Prostate gland (tissue), 2 donors: ENCODE measurements around the gene DMD.

ENCODE experiments used
- CTCF ChIP-seq, 4 experiments: fragments of 200-600 bp in 2 of 4; fragments of 450-650 bp in 2 of 4; sonication (generic) in 2 of 4; IDR thresholded peaks; 1 replicate in 3 of 4; 2 replicates in 1 of 4; pipeline ENCODE4 v1.5.1; 2016 to 2019; ENCODE audit warnings: antibody characterized with exemption in 4 of 4, mild to moderate bottlenecking in 2 of 4, moderate library complexity in 2 of 4
- POLR2A ChIP-seq: fragments of 450-650 bp; IDR thresholded peaks from one replicate; pipeline ENCODE4 v1.6.1; 2016; ENCODE audit warnings: antibody characterized with exemption, mild to moderate bottlenecking

- TF ChIP-seq CTCF (IDR thresholded peaks at IDR 0.05) (no peak), POLR2A (no peak)
Observed at GRCh38 chrX:31185884-31186283, 2025.5 kb downstream of the DMD start.
